Hematopoietic multipotent progenitor cell treated with erythropoietin and hydrocortisone succinate and interleukin-3 and kit ligand, for 6 days (in vitro differentiated cells): Measurements from ENCODE around the gene SLC9A1.

Experiments used
- DNase-seq: peaks from one replicate; pipeline ENCODE4 v3.0.0-alpha.2; 2015

SLC9A1 gene

GRCh38 chr1:27150183-27150582, 4.7 kb downstream of the SLC9A1 start:
- no peak for DNase-seq

DNA sequence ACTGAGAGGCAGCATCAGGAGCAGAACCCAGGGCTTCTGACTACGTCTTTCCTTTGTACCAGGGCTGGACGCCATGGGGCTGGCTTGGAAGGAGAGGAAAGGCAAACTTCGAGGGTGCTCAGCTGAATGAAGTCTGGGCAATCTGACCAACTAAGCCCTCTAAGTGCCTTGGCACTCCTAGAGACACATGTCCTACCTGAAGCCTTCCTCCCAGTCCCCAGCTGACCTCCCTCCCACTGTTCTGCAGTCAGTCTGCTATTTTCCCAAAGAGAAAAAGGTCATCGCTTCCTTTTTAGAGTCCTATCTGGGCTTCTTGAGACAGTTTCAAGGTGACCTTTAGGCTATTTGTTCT, 5.2 kb downstream of the SLC9A1 start:
- no peak for DNase-seq

DNA sequence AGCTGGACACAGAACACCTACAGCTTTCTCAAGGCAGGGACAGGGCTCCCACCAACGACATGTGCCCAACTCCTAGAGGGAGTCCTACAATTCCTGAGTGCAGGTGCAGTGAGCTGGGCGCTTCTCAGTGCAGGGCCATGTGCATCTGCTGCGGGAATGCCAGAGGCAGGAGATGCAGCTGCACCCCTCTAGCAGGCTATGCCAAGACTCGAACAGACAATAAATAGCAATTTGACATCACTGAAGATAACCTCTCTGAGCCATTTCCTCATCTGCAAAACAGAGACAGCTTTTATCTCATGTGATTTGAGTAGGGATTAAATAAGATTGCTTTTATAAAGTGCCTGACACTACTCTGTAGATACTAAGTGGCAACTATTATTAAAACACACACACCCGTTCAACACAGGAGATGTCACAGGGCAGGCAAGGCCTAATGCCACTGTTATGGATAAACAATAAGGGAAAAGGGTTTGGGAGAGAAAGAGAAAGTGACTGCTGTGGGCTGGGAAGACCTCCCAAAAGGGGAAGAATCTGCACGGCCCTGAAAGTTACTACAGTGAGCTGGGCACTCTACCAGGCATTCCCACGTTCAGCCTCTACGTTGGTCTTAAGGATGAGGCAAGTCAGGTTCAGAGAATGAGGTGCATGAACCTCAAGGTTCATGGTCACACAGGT, 5.7 kb downstream of the SLC9A1 start:
- DNase-seq: no peak

- DNase-seq: no peak
Observed at GRCh38 chr1:27148591-27148990, 6.3 kb downstream of the SLC9A1 start.

DNA sequence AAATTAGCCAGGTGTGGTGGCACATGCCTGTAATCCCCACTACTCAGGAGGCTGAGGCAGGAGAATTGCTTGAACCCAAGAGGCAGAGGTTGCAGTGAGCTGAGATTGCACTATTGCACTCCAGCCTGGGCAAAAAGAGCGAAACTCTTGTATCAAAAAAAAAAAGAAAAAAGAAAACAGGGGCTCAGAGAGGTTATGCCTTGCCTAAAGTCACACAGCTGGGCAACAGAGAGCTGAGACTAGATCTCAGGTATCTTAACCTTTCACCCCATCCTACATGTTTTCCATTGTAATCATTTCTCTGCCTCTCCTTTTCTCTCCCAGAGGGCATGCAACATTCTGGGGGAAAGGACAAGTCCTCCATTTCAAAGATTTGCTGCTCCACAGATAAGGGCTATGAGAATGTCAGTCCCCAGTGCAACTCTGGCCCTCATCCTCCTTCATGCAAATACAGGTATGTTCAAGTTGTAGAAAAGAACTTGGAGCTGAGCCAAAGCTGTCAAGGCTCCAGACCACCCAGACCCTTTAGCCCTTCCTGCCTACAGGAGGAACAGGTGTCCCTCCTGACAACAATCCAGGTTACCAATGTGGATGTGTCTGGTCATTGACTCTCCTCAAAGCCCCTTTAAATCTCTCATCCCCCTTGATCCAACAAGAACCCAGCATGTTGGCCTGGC, 6.9 kb downstream of the SLC9A1 start:
- DNase-seq: no peak

DNA sequence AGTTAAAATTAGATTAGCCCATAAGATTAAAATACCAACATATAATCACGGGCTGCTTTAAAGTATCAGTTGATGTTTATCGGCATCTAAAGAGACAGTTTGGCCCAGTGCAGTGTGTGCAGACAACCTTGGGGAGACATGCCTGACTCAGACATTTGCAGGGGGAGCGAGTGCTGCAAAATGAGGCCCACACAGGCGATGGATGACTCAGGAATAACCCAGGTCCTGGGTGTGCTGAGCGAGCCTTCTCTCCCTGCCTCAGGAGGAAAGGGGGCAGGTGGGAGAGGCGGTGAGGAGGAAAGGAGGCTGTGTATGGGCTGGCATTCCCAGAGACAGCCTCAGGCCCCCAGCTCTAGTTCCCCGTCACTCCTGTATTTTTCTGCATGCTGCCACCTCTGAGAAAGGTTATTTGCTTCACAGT, 9.0 kb downstream of the SLC9A1 start:
- DNase-seq: no peak

DNA sequence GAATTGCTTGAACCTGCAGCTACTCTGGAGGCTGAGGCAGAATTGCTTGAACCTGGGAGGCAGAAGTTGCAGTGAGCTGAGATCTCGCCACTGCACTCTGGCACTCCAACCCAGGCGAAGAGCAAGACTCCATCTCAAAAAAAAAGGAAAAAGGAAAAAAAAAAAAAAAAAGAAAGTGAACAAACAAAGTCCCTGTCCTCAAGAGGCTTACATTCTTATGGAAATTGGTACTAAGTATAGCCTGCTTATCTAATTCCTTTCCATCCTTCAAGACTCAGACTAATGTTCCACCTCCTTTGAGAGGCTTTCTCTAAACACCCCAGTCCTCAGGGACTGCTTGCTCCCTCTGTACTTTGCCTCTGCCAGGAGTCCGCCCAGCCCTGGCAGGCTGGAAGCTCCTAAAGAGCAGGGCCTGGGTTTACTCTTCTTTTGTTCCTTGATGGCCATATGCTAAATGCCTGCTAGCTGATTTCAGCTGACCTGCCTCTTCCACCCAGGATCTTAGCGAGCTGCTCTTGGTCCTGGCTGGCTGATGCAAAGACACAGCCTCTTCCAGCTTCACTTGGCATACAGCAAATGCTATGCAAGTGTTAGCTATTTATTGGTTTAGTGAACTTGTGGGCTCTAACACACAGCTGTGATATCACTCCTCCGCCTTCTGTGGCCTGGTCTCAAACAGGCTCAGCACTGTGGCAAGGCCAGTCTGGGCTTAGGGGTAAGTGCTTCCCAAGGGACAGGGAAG, 9.8 kb downstream of the SLC9A1 start:
- no peak for DNase-seq

GRCh38 chr1:27144049-27144748, 10.7 kb downstream of the SLC9A1 start:
- no peak for DNase-seq

GRCh38 chr1:27143401-27143800, 11.5 kb downstream of the SLC9A1 start:
- DNase-seq: no peak

GRCh38 chr1:27142464-27142863, 12.5 kb downstream of the SLC9A1 start:
- DNase-seq: no peak

- DNase-seq: no peak
Observed at GRCh38 chr1:27141266-27142003, 13.5 kb downstream of the SLC9A1 start.

DNA sequence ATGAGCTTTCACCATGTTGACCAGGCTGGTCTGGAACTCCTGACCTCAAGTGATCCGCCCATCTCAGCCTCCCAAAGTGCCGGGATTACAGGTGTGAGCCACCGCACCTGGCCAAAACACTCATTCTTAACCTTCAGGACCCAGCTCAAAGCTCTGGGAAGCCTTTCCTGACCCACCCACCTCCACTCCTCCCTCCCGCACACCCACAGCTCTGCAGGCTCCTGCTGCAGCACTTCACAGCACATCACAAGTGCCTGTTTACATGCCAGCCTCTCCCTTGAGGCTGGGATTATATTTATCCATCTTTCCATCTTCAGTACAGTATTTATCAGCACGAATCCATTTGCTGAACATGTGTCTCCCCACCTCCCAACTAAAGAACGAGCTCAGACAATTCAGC, 14.9 kb downstream of the SLC9A1 start:
- DNase-seq: no peak

DNA sequence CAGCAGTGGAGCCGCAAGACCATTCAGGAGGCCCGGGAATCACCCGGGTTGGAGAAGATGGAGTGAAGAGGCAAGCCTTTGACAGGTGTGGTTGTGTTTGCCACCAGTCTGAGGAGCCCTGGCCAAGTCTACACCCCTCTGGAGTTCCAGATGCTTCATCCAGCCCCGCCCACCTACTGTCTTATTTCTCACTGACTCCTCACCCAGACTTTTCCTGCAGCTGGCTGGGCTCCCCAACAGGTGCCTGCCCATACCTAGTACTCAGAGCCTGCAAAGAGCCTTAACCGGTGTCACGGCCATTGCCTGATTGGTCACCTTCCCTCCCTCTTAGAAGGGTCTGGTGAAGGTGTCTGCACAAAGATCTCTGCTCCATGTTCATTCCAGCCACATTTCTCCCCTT, 16.0 kb downstream of the SLC9A1 start:
- DNase-seq: no peak

DNA sequence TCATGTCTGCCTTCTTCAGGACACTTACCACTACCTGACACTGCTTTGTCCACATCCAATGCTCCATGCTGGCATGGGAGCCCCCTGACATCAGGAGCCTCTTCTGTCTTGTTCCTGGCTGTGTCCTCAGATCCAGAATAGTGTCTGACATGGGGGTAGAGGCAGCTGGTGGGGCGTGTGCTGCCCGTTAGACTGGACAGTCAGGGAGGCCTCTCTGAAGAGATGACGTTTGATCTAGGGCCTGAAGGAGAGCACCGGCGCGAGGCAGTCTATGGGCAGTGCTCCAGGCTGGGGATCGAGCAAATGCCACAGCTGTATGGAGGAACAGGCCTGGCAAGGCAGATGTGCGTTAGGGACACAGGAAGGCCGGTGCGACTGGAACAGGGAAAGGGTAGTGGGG, 16.6 kb downstream of the SLC9A1 start:
- no peak for DNase-seq

DNA sequence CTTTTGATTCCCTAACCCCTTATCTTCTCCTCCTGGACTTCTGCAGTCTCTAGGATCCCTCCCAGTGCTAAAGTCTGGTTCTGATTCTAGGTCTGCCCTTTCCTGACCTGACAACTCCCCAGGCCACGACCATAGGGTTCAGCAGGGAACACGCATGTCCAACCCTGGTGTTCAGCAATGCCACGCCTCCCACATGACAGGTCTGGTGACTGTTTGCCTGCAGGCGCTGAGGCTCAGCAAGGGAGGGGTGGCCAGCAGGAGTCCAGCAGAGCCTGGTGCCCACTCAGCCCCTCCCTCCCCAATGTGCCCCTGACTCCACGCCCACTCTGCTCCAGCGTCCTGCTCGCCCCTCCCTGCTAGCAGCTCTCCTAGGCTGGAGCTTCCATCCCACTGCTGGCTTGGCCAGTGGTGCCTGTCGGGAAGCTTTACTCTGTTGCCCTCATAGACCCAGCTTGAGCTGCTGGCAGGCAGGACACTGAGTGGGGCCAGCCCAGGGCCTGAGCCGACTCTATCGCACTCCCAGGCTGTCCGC, 17.3 kb downstream of the SLC9A1 start:
- DNase-seq: no peak

GRCh38 chr1:27136998-27137542, 17.9 kb downstream of the SLC9A1 start:
- DNase-seq: peak; percentile 84

DNA sequence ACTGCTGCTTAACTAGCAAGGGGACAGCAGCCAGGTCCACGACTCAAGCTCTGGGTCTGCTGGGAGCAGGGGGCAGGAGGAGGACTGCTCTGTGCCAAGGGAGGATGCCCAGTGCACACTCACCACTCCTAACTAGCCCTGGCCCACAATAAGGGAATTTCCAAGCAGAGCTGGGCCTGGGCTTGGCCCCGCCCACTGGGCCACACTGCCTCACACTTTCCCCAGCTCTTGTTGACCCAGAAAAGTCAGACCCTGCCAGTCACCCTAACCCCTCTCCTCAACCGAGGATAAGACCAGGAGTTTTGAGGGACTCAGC, 18.7 kb downstream of the SLC9A1 start:
- DNase-seq: no peak

DNA sequence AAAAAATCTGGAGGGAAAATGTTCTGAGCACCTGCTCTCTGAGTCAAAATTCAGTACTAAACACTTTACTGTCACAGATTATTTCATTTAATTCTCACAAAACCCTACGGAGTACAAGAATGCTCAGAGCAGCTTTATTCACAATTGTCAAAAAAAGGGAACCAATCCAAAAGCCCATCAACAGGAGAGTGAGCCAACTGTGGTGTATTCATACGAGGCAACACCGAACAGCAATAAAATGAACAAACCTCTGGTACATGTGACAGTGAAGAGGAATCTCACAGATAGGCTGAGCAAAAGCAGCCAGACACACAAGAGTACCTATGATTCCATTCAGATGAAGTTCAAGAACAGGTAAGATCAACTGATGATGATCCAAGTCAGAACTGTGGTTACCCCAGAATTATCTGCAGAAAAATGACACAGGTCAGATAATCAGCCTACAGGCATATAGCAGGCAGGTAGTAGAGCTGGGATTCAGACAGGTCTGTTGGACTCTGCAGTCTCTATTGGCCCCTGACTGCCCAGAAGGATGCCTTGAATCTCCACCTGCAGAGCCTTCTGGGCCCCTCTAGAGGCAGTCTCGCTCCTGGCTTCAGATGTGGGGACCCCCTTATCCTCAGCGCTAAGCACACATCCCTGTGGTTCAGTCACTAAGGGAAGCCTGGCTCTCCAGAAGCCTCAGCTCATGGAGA, 19.2 kb downstream of the SLC9A1 start:
- DNase-seq: no peak

DNA sequence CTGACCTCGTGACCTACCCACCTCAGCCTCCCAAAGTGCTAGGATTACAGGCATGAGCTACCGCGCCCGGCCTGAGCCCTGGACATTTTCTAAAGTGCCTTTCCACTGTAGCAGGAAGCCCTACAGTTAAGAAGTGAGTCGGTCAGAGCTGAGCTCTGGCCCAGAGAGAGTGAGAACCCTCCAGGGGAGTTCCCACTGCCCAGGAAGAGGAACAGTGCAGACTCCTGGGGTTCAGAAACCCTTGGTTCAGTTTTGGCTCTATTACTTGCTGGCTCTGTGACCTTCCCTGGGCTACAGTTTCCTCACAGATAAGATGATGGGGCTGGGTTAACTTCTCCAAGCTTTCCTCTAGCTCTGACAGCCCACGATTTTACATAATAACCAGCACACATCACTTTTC, 20.9 kb downstream of the SLC9A1 start:
- DNase-seq: no peak

DNA sequence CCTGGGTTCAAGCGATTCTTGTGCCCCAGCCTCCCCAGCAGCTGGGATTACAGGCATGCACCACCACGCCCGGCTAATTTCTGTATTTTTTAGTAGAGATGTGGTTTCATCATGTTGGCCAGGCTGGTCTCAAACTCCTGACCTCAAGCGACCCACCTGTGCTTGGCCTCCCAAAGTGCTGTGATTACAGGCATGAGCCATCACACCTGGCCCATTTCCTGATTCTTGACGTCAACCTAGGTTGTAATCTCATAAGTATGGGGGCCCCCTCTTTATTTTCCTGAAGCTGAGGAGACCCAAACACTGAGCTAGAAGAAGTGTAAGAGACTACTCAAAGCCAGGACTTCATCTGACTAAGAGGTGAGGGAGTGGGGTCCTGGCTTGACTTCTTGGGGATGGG, 21.8 kb downstream of the SLC9A1 start:
- DNase-seq: no peak

GRCh38 chr1:27132624-27133023, 22.3 kb downstream of the SLC9A1 start:
- DNase-seq: no peak

GRCh38 chr1:27132147-27132546, 22.8 kb downstream of the SLC9A1 start:
- no peak for DNase-seq
